Renal cortex interstitium (tissue), 11 donors: ENCODE data around the gene G3BP1. TPM values are rescaled to one million over a fixed set of nuclear protein-coding genes. Genes with fewer than 3 reads are reported as not detected.
A peak's percentile ranks its signal among the peaks of the same experiment; 100 is the strongest.
"Not testable (repeated sequence)": the region's sequence is repeated elsewhere in the genome, so short reads cannot be mapped to it uniquely, and the experiment has no call there.

ENCODE experiments used
- DNase-seq, 11 donors: peaks; one replicate each; pipeline ENCODE4 v3.0.0-alpha.2; 2013; ENCODE audit warnings: low read depth in 9 of 11, low spot score in 4 of 11; ENCODE audit errors: extremely low read depth in 1 of 11
- polyA plus RNA-seq, 3 donors: library from polyadenylated mRNA; unstranded; fragments of 120-200 nt; gene quantifications; one replicate each; pipeline ENCODE4 v1.2.1, GENCODE V29; 2013; ENCODE audit not compliant: insufficient read length in 3 of 3

G3BP1 gene
- polyA plus RNA-seq, 3 donors, result 155 to 179 (median 167) TPM

DNA sequence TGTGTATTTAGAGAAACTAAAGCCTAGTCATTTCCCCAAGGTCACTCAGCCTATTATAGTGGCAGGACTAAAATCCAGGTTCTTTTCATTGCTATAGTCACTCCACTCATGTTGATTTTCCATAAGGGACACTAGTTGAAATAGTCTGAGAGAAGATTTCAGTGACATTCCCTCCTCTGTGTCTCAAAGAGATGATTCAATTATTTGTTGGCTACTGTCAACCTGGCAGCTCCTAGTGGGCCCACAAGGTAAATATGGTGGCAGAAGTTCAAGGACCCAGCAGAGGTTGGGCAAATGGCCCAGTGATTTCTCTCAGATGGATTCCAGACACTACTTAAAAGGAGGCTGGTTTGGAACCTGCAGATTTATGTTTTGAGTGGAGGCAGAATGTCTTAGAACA, 48.1 kb downstream of the G3BP1 start:
- no peak for DNase-seq

DNA sequence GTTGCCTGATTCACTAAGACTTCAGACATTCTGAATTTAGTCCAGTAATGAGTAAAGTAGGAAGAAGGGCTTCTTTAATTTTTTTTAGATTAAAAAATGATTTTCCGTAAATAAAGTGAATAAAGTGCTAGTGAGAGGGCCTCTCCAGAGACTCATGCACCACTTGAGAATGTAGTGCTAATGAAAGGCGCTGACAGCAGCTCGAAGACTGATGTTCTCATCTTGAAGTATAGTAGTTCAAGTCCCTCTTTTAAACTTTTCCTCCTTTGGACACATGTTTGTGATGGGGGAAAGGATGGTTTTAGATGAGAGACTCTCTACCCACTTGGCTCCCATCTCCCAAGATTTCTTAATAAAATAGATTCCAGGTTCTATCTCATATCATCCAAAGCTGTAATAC, 48.5 kb downstream of the G3BP1 start:
- no peak for DNase-seq

DNA sequence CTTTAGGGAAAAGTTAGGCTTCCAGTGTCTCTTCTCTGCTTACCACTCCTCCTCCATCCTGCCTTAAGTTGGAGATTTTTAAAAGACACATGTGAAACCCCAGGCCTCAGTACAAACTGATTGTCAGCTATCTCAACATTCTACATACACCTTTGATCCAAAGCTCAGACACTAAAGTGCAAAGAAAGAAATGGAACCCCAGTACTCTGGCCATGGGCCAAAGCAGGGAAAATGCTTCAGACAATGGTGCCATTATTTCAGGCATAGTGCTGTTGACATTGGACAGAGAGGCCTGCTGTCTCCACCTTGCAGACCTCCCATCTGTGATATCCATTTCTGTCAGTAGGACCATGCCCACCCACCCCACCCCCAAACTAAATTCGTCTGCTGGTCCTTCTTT, 49.1 kb downstream of the G3BP1 start:
- DNase-seq, result no peak

DNA sequence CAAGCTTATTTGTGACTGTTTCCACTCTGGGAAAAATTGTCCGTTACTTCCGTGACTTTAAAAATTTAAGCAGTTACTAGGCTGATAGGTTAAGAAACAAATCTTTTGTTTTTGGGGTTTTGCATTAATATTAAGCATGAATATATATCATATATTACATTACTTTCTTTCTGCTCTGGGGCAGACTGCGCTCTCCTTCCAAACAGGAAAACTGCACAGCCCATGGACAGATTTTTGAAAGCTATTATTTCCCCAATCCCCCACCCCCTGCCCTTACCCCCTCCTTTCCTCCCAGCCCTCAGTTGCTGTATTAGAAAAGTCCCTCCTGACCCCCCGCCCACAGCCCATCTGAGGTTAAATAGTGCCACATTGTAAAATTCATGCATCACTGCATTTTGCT, 50.4 kb downstream of the G3BP1 start:
- DNase-seq, result no peak

DNA sequence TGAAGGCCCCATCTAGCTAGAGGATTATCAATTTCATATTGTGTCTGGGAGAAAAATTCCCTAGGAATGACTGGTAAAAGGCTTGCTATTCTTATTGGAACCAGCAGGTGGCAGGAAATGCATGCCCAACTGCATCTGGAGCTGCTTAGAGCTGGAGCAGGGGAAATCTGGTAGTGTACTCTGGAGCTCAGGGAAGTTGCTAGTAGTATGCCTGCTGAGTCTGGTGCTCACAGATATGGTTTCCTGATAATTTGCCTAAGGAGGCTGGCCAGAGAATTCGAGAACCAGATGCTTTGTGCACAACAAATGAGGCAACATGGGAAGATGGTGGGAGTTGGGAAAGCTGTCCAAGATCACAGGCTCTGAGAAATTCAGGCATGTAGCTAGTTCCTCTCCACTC, 53.7 kb downstream of the G3BP1 start:
- peak; percentile 31 to 60 (median 43) for DNase-seq

DNA sequence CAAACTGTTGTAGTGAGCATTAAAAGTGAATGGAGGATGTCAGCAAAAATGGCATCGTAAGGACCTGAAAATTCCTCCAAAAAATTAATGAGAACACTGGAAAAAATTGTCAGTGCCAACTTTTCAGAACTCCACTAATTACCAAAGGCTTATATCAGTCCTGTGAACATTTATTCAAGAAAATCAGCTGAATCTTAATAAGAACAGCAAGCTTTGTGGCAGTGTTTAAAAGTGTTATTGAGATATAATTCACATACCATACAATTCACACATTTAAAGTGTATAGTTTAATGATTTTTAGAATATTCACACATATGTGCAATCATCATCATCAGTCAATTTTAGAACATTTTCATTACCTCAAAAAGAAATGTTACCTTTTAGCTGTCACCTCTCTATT, 57.6 kb downstream of the G3BP1 start:
- no peak for DNase-seq

DNA sequence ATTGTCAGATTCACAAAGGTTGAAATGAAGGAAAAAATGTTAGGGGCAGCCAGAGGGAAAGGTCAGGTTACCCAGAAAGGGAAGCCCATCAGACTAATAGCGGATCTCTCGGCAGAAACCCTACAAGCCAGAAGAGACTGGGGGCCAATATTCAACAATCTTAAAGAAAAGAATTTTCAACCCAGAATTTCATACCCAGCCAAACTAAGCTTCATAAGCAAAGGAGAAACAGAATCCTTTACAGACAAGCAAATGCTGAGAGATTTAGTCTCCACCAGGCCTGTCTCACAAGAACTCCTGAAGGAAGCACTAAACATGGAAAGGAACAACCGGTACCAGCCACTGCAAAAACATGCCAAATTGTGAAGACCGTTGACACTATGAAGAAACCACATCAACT, 61.1 kb downstream of the G3BP1 start:
- DNase-seq, result not testable (repeated sequence)

DNA sequence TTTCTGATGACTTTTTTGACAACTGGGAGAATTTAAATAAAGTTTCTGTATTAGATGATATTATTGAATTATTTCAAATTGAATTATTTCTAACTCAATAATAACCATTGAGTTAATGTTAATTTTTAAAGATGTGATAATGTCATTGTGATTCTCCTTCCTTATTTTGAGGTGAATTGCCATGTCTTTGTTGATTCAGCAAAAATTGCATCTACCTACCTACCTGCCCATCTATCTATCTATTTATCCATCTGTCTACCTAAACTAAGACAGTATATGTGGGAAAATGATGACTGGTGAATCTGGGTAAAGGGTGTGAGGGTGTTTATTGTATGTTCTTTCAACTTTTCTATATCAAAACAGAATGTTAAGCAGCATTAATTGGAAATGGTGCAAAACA, 75.0 kb downstream of the G3BP1 start:
- no peak for DNase-seq

DNA sequence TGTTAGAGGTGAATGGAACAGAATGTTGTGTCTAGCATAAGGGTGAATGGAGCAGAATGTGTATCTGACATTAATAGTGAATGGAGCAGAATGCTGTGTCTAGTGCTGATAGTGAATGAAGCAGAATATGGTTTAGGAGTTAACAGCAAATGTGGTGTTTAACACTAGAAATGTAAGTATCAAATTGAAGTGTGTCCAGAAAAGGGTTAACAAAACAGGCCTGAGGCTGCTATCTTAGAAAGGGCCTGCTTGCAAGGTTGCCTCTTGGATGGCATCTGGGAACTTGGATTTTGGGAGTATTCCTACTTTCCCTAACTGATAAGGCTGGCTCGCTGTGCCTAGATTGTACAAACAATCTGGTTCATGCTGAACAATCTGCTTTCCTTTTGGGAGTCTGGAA, 76.1 kb downstream of the G3BP1 start:
- DNase-seq, result no peak

DNA sequence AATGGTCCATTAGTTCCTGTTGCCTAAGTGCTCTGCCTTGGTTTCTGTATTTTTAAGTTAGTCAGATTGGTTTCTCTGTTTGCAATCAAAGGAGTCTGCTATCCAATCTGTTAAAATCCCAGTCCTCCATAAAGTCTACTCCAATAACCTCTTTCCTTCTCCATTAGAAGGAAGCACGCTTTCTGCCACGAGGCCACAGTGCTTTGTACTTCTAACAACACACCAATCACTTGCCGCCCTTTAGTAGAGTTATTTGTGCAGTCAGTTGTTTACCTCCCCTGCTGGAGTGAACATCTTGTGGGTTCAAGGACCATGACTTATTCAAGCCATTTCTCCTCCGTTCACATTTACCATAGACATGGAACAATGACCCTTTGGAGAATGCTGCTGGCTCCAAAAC, 83.9 kb downstream of the G3BP1 start:
- no peak for DNase-seq

DNA sequence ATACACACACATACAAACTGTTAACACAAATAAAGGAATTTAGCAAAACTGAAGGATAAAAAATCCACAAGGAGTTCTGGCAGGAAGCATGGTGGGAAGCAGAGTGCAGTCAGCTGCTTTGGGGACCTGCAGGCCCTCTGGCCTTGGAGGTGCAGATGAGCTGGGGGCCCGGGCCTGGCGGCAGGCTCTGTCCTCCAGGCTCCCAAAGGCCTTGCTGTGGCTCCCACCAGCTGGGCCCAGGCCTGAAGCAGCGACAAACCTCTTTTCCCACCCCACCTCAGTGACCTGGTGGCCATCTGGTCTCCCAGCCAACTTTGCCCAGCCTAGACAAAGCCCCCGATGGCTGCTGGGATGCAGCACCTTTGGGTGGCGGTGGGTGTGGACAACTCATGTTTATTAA, 85.1 kb downstream of the G3BP1 start:
- DNase-seq, result no peak

DNA sequence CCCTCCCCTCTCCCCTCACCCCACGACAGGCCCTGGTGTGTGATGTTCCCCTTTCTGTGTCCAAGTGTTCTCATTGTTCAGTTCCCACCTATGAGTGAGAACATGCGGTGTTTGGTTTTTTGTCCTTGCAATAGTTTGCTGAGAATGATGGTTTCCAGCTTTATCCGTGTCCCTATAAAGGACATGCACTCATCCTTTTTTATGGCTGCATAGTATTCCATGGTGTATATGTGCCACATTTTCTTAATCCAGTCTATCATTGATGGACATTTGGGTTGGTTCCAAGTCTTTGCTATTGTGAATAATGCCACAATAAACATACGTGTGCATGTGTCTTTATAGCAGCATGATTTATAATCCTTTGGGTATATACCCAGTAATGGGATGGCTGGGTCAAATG, 89.1 kb downstream of the G3BP1 start:
- DNase-seq, result not testable (repeated sequence)

Other genes starting within 250 kb of the G3BP1 start
- 1 to 10 TPM; 4.6 to 9.8 (median 6.2) TPM for gene FAT2, start 180.6 kb upstream of the G3BP1 start, polyA plus RNA-seq
- gene SPARC, start 85.0 kb upstream of the G3BP1 start, polyA plus RNA-seq, result 1,000 to 10,000 TPM; 1,921 to 2,648 (median 2,320) TPM
- gene ATOX1, start 13.3 kb upstream of the G3BP1 start, polyA plus RNA-seq, result 100 to 1,000 TPM; 109 to 123 (median 109) TPM
- gene GLRA1, start 152.9 kb downstream of the G3BP1 start, polyA plus RNA-seq, result not detected